GM18526 (cell line): ENCODE data around the gene TTLL13.

Experiments used
- POLR2A ChIP-seq: IDR thresholded peaks from 3 replicates; pipeline ENCODE4 v1.6.1; 2011; ENCODE audit not compliant: insufficient read length; ENCODE audit errors: extremely low read depth

Gene TTLL13

DNA sequence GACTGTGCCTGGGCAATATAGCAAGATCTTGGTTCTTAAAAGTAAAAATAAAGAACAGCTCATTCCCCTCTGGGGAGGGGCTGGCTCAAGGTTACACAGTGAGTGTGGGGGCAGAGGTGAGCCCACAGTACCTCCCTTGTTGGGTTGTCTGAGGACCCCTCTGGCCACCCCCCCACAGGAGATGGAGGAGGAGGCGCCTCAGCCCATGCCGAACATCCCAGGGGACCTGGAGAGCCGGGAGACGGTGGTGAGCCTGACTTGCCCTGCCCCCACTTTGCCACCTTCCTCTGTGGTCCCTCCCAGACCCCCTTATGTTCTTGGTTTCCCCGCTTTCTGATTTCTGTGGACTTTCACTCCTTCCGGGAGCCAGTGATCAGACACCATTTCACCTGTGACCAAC, 44.8 kb downstream of the TTLL13 start:
- no peak for TF ChIP-seq POLR2A

GRCh38 chr15:90294601-90295269, 45.4 kb downstream of the TTLL13 start:
- no peak for TF ChIP-seq POLR2A

DNA sequence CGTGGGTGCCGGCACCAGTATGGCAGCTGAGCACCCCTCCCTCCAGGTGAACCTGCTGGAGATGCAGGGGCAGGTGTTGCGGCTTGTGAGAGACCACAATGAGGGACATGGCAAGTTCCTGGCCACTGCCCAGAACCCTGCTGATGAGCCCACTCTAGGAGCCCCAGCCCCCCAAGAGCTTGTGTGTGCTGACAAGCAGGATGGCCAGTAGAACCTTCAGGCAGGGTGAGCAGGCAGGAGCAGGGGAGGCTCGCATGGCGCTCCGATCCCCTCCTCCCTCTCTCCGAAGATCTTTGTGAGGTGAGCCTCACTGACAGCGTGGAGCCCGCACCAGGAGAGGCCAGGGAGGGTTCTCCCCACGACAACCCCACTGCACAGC, 45.9 kb downstream of the TTLL13 start:
- no peak for TF ChIP-seq POLR2A

GRCh38 chr15:90297021-90297420, 47.7 kb downstream of the TTLL13 start:
- no peak for TF ChIP-seq POLR2A

DNA sequence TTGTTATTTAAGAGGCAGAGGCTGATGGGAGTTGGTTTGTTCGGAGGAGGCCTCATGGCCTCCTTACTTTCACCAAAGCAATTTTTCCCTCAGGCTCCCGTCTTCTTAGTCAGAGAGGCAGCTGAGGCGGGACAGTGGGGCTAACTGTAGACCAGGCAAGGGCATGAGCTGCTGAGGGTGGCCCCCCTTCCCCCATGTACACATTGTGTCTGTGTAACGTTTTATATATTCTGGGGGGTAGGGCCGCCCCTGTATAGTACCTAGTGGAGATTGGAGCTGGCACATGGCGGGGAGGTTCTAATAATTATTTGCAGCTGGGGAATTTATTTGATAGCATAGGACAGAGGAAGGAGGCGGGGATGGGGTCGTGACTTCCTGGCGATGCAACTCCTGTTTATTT, 51.2 kb downstream of the TTLL13 start:
- no peak for TF ChIP-seq POLR2A

DNA sequence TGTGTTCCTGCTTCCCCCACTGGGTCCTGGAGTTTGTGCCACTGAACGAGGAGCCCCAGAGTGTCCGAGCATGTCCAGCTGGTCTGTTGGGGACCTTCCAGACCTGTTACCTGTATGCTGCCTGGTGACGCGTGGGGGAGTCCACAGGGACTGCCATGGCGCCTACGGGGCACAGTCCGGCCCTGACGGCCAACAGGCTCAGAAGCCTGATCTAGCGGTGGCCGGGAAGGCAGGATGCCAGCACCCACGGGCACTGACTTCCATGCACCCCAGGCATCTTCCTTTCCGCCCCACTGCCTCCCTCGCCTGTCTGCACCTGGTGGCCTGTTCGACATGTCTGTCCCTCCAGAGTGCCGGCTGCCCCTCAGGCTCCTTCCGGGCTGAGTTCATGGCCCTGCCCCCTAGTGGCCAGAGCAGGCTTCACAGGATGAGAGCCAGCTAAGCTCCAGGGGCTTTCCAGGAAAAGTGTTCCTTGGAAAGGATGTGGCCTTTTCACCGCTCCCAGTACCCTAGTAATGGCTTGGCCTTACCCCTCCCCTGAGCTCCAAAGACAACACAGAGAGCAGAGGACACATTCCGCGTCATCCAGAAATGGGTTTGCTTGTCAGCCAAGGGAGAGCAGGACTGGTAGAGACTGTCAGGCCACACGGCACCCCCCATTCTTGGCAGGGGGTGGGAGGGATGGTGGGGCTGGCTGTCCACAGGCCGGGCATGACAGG, 51.8 kb downstream of the TTLL13 start:
- TF ChIP-seq POLR2A = no peak

GRCh38 chr15:90301707-90302300, 52.4 kb downstream of the TTLL13 start:
- no peak for TF ChIP-seq POLR2A

DNA sequence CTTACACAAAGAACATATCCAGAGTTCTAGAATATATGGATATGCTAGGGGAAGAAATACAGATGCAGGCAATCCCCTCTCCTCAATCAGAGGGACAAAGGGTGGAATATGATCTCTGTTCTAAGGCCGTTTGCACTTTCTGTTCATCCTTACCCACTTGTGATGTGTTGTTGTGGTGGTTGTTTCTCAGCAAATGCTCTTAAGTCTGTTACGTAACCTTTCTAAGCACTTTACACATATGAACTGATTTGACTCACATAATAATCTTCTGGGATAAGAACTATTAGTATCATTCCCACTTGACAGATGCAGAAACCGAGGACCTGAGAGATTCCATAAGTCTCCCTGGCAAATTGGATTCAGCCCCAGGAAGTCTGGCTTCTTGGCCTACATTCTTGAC, 56.6 kb downstream of the TTLL13 start:
- TF ChIP-seq POLR2A = no peak

- no peak for TF ChIP-seq POLR2A
Measured at GRCh38 chr15:90306560-90306959, 57.2 kb downstream of the TTLL13 start.

- TF ChIP-seq POLR2A = no peak
Measured at GRCh38 chr15:90307661-90308060, 58.3 kb downstream of the TTLL13 start.

DNA sequence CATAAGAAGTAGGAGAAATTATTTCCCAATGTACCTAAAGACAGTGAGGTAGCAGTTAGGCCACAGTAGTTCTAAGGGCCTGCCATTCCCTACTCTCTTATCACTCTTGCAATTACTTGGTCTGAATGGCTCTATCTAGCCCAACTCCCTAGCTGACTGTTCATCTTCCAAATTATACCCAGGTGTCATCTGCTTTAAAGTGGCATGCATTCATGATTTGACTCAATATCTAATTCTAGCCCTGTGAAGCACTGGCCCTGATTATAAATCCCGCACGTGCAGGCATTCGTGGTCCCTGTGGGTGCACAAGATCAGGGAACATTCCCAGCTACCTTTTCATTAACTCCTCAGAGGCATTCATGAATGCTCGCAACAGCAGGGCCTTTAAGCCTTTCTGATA, 59.7 kb downstream of the TTLL13 start:
- no peak for TF ChIP-seq POLR2A
